HepG2 (cell line): ENCODE results near the gene EFNA3. TPM values are rescaled to one million over a fixed set of nuclear protein-coding genes. Genes with fewer than 3 reads are reported as not detected.

Experiments used
- ATAC-seq: fragments of 200-7000 bp; cut with Tn5 transposase; 3 replicates; pipeline ENCODE4 v1.9.1; 2020; ENCODE audit warnings: mild to moderate bottlenecking, moderate library complexity
- BruUV-seq: library from RNA; stranded (reverse); fragments of 400-500 nt; replicated peaks from 2 replicates; lab custom pipeline; 2021; lab: Mats Ljungman, UMichigan
- CTCF ChIA-PET: fragments of 300-600 bp; formaldehyde crosslinking; extraction: SDS; loops from one replicate; lab custom pipeline; 2021; ENCODE audit warnings: low total read pairs, inconsistent platforms, low intra/inter-chr PET ratio; lab: Yijun Ruan, JAX
- POLR2A ChIA-PET: fragments of 350-600 bp; sonication (Branson Sonifier 250); formaldehyde crosslinking; loops from one replicate; lab custom pipeline; 2020; ENCODE audit warnings: antibody characterized with exemption, inconsistent platforms; lab: Yijun Ruan, JAX
- DNase-seq: peaks from one replicate; pipeline ENCODE4 v3.0.0-alpha.2; 2015; ENCODE audit warnings: low spot score
- FAIRE-seq: peaks from 3 replicates; lab custom pipeline; 2011; peaks lifted over from hg19 to GRCh38; lab: Jason Lieb, UNC
- H2AFZ ChIP-seq: one replicate; pipeline ENCODE4 v1.6.1; 2011; ENCODE audit warnings: low read length, inconsistent platforms
- H3K27ac ChIP-seq: fragments of 300-600 bp; 3 replicates; pipeline ENCODE4 v1.8.0; 2011; ENCODE audit warnings: mixed run types, mild to moderate bottlenecking, mixed read lengths, low read length, inconsistent platforms; ENCODE audit not compliant: insufficient read depth; ENCODE audit errors: extremely low read length
- H3K27me3 ChIP-seq, 2 experiments: fragments of 200-600 bp in 1 of 2; 2 replicates in 1 of 2; 3 replicates in 1 of 2; pipeline versions ENCODE4 v1.6.0 to v1.8.0; 2011; ENCODE audit warnings: low read length in 2 of 2, mild to moderate bottlenecking in 2 of 2, moderate library complexity in 2 of 2, inconsistent platforms in 1 of 2; ENCODE audit not compliant: insufficient read depth in 2 of 2, control insufficient read depth in 1 of 2
- H3K36me3 ChIP-seq, 2 experiments: fragments of 200-600 bp in 1 of 2; replicated peaks in 1 of 2; 2 replicates in 1 of 2; 3 replicates in 1 of 2; pipeline versions ENCODE4 v1.5.1 to v1.8.0; 2011; ENCODE audit warnings: low read length in 2 of 2, inconsistent platforms in 1 of 2; ENCODE audit not compliant: insufficient read depth in 2 of 2, control insufficient read depth in 1 of 2
- H3K4me1 ChIP-seq: 2 replicates; pipeline ENCODE4 v1.5.1; 2012; ENCODE audit warnings: low read length, inconsistent platforms; ENCODE audit not compliant: insufficient read depth
- H3K4me2 ChIP-seq: 2 replicates; pipeline ENCODE4 v1.6.0; 2011; ENCODE audit warnings: low read depth, low read length, inconsistent platforms
- H3K4me3 ChIP-seq, 3 experiments: fragments of 200-600 bp in 1 of 3; sonication (generic), shearing (Covaris generic) in 1 of 3; replicated peaks in 1 of 3; 2 replicates each; pipeline ENCODE4 v1.5.1; 2011 to 2016; ENCODE audit warnings: low read length in 3 of 3, inconsistent platforms in 2 of 3, low read depth in 2 of 3, mild to moderate bottlenecking in 2 of 3, control low read depth in 1 of 3, mixed read lengths in 1 of 3; ENCODE audit not compliant: insufficient read depth in 1 of 3
- H3K79me2 ChIP-seq: one replicate; pipeline ENCODE4 v1.6.1; 2011; ENCODE audit warnings: low read length, inconsistent platforms; ENCODE audit not compliant: insufficient read depth
- H3K9ac ChIP-seq: 2 replicates; pipeline ENCODE4 v1.6.0; 2011; ENCODE audit warnings: mild to moderate bottlenecking, low read depth, low read length, inconsistent platforms; ENCODE audit not compliant: insufficient read depth
- H3K9me3 ChIP-seq: 2 replicates; pipeline ENCODE4 v1.5.1; 2012; ENCODE audit warnings: mild to moderate bottlenecking, low read length
- H4K20me1 ChIP-seq: 2 replicates; pipeline ENCODE4 v1.6.0; 2011; ENCODE audit warnings: inconsistent platforms, mild to moderate bottlenecking, low read length, moderate library complexity; ENCODE audit not compliant: insufficient read depth
- KDM5A ChIP-seq: fragments of 200-600 bp; sonication (generic); IDR thresholded peaks from 2 replicates; pipeline ENCODE4 v1.7.0; 2018; ENCODE audit warnings: antibody characterized with exemption, mild to moderate bottlenecking, low read length, borderline replicate concordance
- KDM5B ChIP-seq: sonication (generic); formaldehyde crosslinking; IDR thresholded peaks from 2 replicates; pipeline ENCODE4 v1.4.0; 2020; ENCODE audit warnings: missing genetic modification reagents, mild to moderate bottlenecking, borderline replicate concordance
- MYNN ChIP-seq: sonication (generic); formaldehyde crosslinking; IDR thresholded peaks from 2 replicates; pipeline ENCODE4 v1.4.0; 2020; ENCODE audit warnings: mild to moderate bottlenecking, low read depth, missing genetic modification reagents
- NCOA1 ChIP-seq: sonication (generic); formaldehyde crosslinking; IDR thresholded peaks from 2 replicates; pipeline ENCODE4 v1.9.0; 2021; ENCODE audit warnings: missing genetic modification reagents
- NFE2L2 ChIP-seq: fragments of 150-350 bp; IDR thresholded peaks from 2 replicates; pipeline ENCODE4 v1.6.1; 2014; ENCODE audit warnings: low read length
- PHF21A ChIP-seq: sonication (generic); formaldehyde crosslinking; IDR thresholded peaks from 2 replicates; pipeline ENCODE4 v1.5.0; 2020; ENCODE audit warnings: mild to moderate bottlenecking, missing genetic modification reagents
- RCOR2 ChIP-seq: IDR thresholded peaks from 2 replicates; pipeline ENCODE4 v1.6.1; 2016; ENCODE audit warnings: missing biosample characterization, missing genetic modification reagents
- RNF219 ChIP-seq: sonication (generic); formaldehyde crosslinking; IDR thresholded peaks from 2 replicates; pipeline ENCODE4 v1.5.0; 2020; ENCODE audit warnings: mild to moderate bottlenecking, missing genetic modification reagents
- SMYD3 ChIP-seq: sonication (generic); formaldehyde crosslinking; IDR thresholded peaks from 2 replicates; pipeline ENCODE4 v1.8.1; 2023; ENCODE audit warnings: mild to moderate bottlenecking, missing genetic modification reagents
- TARDBP ChIP-seq: sonication (generic); formaldehyde crosslinking; IDR thresholded peaks from 2 replicates; pipeline ENCODE4 v1.8.0; 2022; ENCODE audit warnings: mild to moderate bottlenecking, missing genetic modification reagents
- ZBTB21 ChIP-seq: sonication (generic); formaldehyde crosslinking; IDR thresholded peaks from 2 replicates; pipeline ENCODE4 v1.4.0; 2020; ENCODE audit warnings: missing genetic modification reagents
- ZFP36L2 ChIP-seq: sonication (generic); formaldehyde crosslinking; IDR thresholded peaks from 2 replicates; pipeline ENCODE4 v1.4.0; 2020; ENCODE audit warnings: missing genetic modification reagents
- ZFP82 ChIP-seq: sonication (generic); formaldehyde crosslinking; IDR thresholded peaks from 2 replicates; pipeline ENCODE4 v1.5.1; 2020; ENCODE audit warnings: mild to moderate bottlenecking, missing genetic modification reagents, borderline replicate concordance
- ZNF30 ChIP-seq: sonication (generic); formaldehyde crosslinking; IDR thresholded peaks from 2 replicates; pipeline ENCODE4 v1.5.0; 2020; ENCODE audit warnings: mild to moderate bottlenecking, missing genetic modification reagents
- ZNF484 ChIP-seq: sonication (generic); formaldehyde crosslinking; IDR thresholded peaks from 2 replicates; pipeline ENCODE4 v1.5.1; 2020; ENCODE audit warnings: mild to moderate bottlenecking, low read depth, missing genetic modification reagents, borderline replicate concordance
- ZNF550 ChIP-seq: sonication (generic); formaldehyde crosslinking; IDR thresholded peaks from 2 replicates; pipeline ENCODE4 v1.4.0; 2020; ENCODE audit warnings: mild to moderate bottlenecking, missing genetic modification reagents, borderline replicate concordance
- ZNF558 ChIP-seq: sonication (generic); formaldehyde crosslinking; IDR thresholded peaks from 2 replicates; pipeline ENCODE4 v1.9.0; 2022; ENCODE audit warnings: mild to moderate bottlenecking, missing genetic modification reagents, borderline replicate concordance
- ZNF7 ChIP-seq: IDR thresholded peaks from 2 replicates; pipeline ENCODE4 v1.6.1; 2016; ENCODE audit warnings: missing biosample characterization, missing genetic modification reagents
- ZZZ3 ChIP-seq: sonication (generic); formaldehyde crosslinking; IDR thresholded peaks from 2 replicates; pipeline ENCODE4 v1.4.0; 2020; ENCODE audit warnings: missing genetic modification reagents, mild to moderate bottlenecking, borderline replicate concordance
- WGBS: methylation state at CpG from one replicate; pipeline ENCODE4 v1.1.6; 2017; ENCODE audit warnings: low lambda C conversion rate; 5-methylcytosine and 5-hydroxymethylcytosine counted together
- in situ Hi-C: cut with HindIII; loops from 2 replicates; pipeline ENCODE4 v1.10.0; 2017; ENCODE audit warnings: low pct_unique_long_range_greater_than_20kb; ENCODE audit not compliant: extremely low pct_ligation_motif_present
- intact Hi-C: fragments of 100-400 bp; cut with micrococcal nuclease; formaldehyde crosslinking; loops from one replicate; pipeline ENCODE4 v1.10.0; 2022; ENCODE audit not compliant: unreplicated experiment
- polyA plus RNA-seq, 8 experiments: library from polyadenylated mRNA; depleted of rRNA in 3 of 8; stranded (reverse) in 7 of 8; unstranded in 1 of 8; fragments of >200 nt; fragmentation: Illumina TruSeq in 4 of 8; extraction: Trizol in 4 of 8; gene quantifications; 2 replicates each; pipeline versions ENCODE4 v1.2.1 to v1.2.3, GENCODE V29; 2011 to 2016; ENCODE audit warnings: low read depth in 4 of 8, missing spikeins in 1 of 8, mixed read lengths in 1 of 8; ENCODE audit not compliant: insufficient read depth in 1 of 8
- total RNA-seq, 5 experiments: library from RNA; depleted of rRNA; stranded (reverse); fragments of >200 nt; fragmentation: Illumina TruSeq; extraction: Trizol; gene quantifications; 2 replicates each; pipeline ENCODE4 v1.2.3, GENCODE V29; 2016; ENCODE audit warnings: low read depth in 1 of 5
- TF ChIP-seq, protein P1 (sequence below): sonication (generic); formaldehyde crosslinking; IDR thresholded peaks from 2 replicates; pipeline ENCODE4 v1.8.1; 2023; ENCODE audit warnings: missing genetic modification reagents, mild to moderate bottlenecking, borderline replicate concordance
- TF ChIP-seq, protein P2 (sequence below): sonication (generic); formaldehyde crosslinking; IDR thresholded peaks from 2 replicates; pipeline ENCODE4 v1.4.0; 2020; ENCODE audit warnings: mild to moderate bottlenecking, missing genetic modification reagents
- TF ChIP-seq, protein P3 (sequence below): IDR thresholded peaks from 2 replicates; pipeline ENCODE4 v1.6.1; 2016; ENCODE audit warnings: missing genetic modification reagents, missing compliant biosample characterization

Gene EFNA3
- total and polyA plus RNA-seq, 2 of the 13 experiments (the other 11 are each of a cell fraction or from before 2014, with no cell fraction given): 1.0 to 5.7 TPM

DNA sequence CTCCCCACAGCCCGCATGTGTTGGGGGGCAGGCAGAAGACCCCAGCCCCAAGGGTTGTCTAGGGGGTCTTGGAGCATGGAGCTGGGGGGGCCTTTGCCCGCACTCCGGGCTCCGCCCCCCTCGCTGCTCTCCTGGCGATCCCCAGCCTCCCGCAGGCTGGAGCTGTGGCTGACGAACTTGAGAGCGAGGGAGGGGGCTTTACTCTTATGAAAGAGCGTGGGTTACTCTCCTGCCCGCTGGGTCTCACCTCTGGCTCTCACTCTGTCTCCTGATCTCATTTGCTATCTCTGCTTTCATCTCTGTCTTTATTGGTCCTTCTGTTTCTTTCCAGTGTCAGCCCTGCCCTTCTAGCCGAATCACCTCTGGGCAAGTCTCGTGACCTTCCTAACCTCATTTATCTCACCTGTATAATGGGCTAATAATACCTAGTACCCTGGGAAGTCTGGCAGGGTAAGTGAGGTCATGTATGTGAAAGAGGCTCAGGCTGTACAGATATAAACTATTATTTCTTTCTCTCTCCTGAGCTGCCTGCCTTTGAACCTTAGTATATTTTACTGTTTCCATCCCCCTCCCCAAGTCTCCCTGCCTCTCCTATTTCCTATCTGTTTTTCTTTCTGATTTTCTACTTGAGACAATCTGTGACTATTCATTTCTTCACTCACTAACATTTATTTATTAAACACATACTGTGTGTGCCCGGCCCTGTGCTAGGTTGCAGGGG, 14.4 kb upstream of the EFNA3 start:
- H3K4me2 ChIP-seq: peak overlapping the region; percentile 100
- in situ Hi-C loops: loop anchor here (5.0 kb wide), 1 partner anchor 82 kb away; the partner anchor contains the start of gene FLAD1
- H3K9ac ChIP-seq: peak overlapping the region; percentile 85
- WGBS: 11% methylated on average over 6 of the region's 14 CpGs
- FAIRE-seq (no peak), DNase-seq (peak; percentile 40), ATAC-seq (peak; percentile 41)
- intact Hi-C loops: loop anchor here (5.0 kb wide), 1 partner anchor 67 kb away; no protein-coding TSS in a partner anchor
- H3K4me1 ChIP-seq: peaks cover 32% of the 10 kb centered on the region
- POLR2A ChIA-PET: interaction anchor here (0.5 to 3.0 kb wide), 12 partner anchors 12 to 677 kb away, joined by 3 to 11 read pairs (median 3); partner anchors contain the start of genes ADAM15, EFNA3, PBXIP1 and ZBTB7B
- BruUV-seq: TSS peak; percentile 83
- peaks cover 9% of the 10 kb centered on the region for H3K79me2 ChIP-seq
- peaks cover 0 to 9% of the 10 kb centered on the region in 2 experiments; a peak in 3 of 5 replicates for H3K36me3 ChIP-seq
- no peak overlapping the region for H2AFZ ChIP-seq
- H3K4me3 ChIP-seq: peak overlapping the region; percentile 72 to 91 (median 83)
- peak overlapping the region; percentile 92 for H3K27ac ChIP-seq
- H4K20me1 ChIP-seq: no peaks in the 10 kb centered on the region
- no peaks in the 10 kb centered on the region for H3K9me3 ChIP-seq
- H3K27me3 ChIP-seq: no peaks in the 10 kb centered on the region
- CTCF ChIA-PET: interaction anchor here (4.0 kb wide), 1 partner anchor 20 kb away, joined by 39 read pairs; no protein-coding TSS in a partner anchor
- TF ChIP-seq KDM5A (peak; percentile 45), RNF219 (CRISPR knock-in tag) (peak; percentile 52; the same call in 1 of the 2 replicates), ZNF558 (no peak), NCOA1 (CRISPR knock-in tag) (peak; percentile 35; the same call in 1 of the 2 replicates), ZNF7 (CRISPR knock-in tag) (no peak), TARDBP (CRISPR knock-in tag) (0 out of 2 replicates have a peak, but pooled peaks have one; percentile 29), RCOR2 (peak; percentile 52; the same call in 1 of the 2 replicates), PHF21A (no peak), ZFP82 (no peak), ZBTB21 (CRISPR knock-in tag) (no peak), ZNF30 (CRISPR knock-in tag) (no peak), SMYD3 (CRISPR knock-in tag) (no peak), KDM5B (CRISPR knock-in tag) (no peak), ZNF550 (CRISPR knock-in tag) (no peak), ZNF484 (CRISPR knock-in tag) (no peak), NFE2L2 (no peak), ZFP36L2 (CRISPR knock-in tag) (no peak), MYNN (CRISPR knock-in tag) (no peak), ZZZ3 (CRISPR knock-in tag) (no peak)
- TF ChIP-seq, protein P1, sequence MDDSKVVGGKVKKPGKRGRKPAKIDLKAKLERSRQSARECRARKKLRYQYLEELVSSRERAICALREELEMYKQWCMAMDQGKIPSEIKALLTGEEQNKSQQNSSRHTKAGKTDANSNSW (CRISPR knock-in tag): no peak
- TF ChIP-seq, protein P2, sequence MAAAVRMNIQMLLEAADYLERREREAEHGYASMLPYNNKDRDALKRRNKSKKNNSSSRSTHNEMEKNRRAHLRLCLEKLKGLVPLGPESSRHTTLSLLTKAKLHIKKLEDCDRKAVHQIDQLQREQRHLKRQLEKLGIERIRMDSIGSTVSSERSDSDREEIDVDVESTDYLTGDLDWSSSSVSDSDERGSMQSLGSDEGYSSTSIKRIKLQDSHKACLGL (CRISPR knock-in tag): 0 out of 2 replicates have a peak, but pooled peaks have one; percentile 5
- TF ChIP-seq, protein P3, sequence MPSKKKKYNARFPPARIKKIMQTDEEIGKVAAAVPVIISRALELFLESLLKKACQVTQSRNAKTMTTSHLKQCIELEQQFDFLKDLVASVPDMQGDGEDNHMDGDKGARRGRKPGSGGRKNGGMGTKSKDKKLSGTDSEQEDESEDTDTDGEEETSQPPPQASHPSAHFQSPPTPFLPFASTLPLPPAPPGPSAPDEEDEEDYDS (CRISPR knock-in tag): no peak
